ENCODE results near the gene PTPRQ. TPM values are rescaled to one million over a fixed set of nuclear protein-coding genes. Genes with fewer than 3 reads are reported as not detected.
A peak's percentile ranks its signal among the peaks of the same experiment; 100 is the strongest.

Gene PTPRQ
- polyA plus RNA-seq, 1 donor: 0.90 TPM

- DNase-seq (ENCODE audit: low read depth): no peak
Measured at GRCh38 chr12:80565271-80565670, 121.2 kb downstream of the PTPRQ start.

GRCh38 chr12:80567401-80567800, 123.4 kb downstream of the PTPRQ start:
- no peak for DNase-seq (ENCODE audit: low read depth)

- no peak for DNase-seq (ENCODE audit: low read depth)
Measured at GRCh38 chr12:80576641-80577418, 132.8 kb downstream of the PTPRQ start.

GRCh38 chr12:80580254-80580653, 136.2 kb downstream of the PTPRQ start:
- DNase-seq (ENCODE audit: low read depth): peak; percentile 28

- DNase-seq (ENCODE audit: low read depth): no peak
Measured at GRCh38 chr12:80581783-80582182, 137.7 kb downstream of the PTPRQ start.

GRCh38 chr12:80582431-80582830, 138.4 kb downstream of the PTPRQ start:
- no peak for DNase-seq (ENCODE audit: low read depth)

- DNase-seq (ENCODE audit: low read depth): no peak
Measured at GRCh38 chr12:80589077-80589476, 145.0 kb downstream of the PTPRQ start.

- DNase-seq (ENCODE audit: low read depth): no peak
Measured at GRCh38 chr12:80590085-80590484, 146.1 kb downstream of the PTPRQ start.

GRCh38 chr12:80593766-80594165, 149.7 kb downstream of the PTPRQ start:
- no peak for DNase-seq (ENCODE audit: low read depth)

GRCh38 chr12:80596509-80596908, 152.5 kb downstream of the PTPRQ start:
- no peak for DNase-seq (ENCODE audit: low read depth)

GRCh38 chr12:80598004-80598606, 154.1 kb downstream of the PTPRQ start:
- no peak for DNase-seq (ENCODE audit: low read depth)

GRCh38 chr12:80602455-80602854, 158.4 kb downstream of the PTPRQ start:
- DNase-seq (ENCODE audit: low read depth): no peak

GRCh38 chr12:80607361-80608135, 163.5 kb downstream of the PTPRQ start:
- no peak for DNase-seq (ENCODE audit: low read depth)

- no peak for DNase-seq (ENCODE audit: low read depth)
Measured at GRCh38 chr12:80617733-80618132, 173.7 kb downstream of the PTPRQ start.

GRCh38 chr12:80620281-80620680, 176.2 kb downstream of the PTPRQ start:
- no peak for DNase-seq (ENCODE audit: low read depth)

- no peak for DNase-seq (ENCODE audit: low read depth)
Measured at GRCh38 chr12:80622271-80622670, 178.2 kb downstream of the PTPRQ start.

GRCh38 chr12:80625051-80625450, 181.0 kb downstream of the PTPRQ start:
- no peak for DNase-seq (ENCODE audit: low read depth)

GRCh38 chr12:80625901-80626300, 181.9 kb downstream of the PTPRQ start:
- DNase-seq (ENCODE audit: low read depth): no peak

- no peak for DNase-seq (ENCODE audit: low read depth)
Measured at GRCh38 chr12:80627782-80628181, 183.7 kb downstream of the PTPRQ start.

GRCh38 chr12:80632835-80633234, 188.8 kb downstream of the PTPRQ start:
- DNase-seq (ENCODE audit: low read depth): no peak

GRCh38 chr12:80634903-80635302, 190.9 kb downstream of the PTPRQ start:
- DNase-seq (ENCODE audit: low read depth): no peak

GRCh38 chr12:80636832-80637231, 192.8 kb downstream of the PTPRQ start:
- DNase-seq (ENCODE audit: low read depth): no peak

- no peak for DNase-seq (ENCODE audit: low read depth)
Measured at GRCh38 chr12:80641936-80642335, 197.9 kb downstream of the PTPRQ start.
